MM.1S (cell line): Measurements from ENCODE around the gene PCF11.

Experiments used
- DNase-seq: peaks from one replicate; pipeline ENCODE4 v3.0.0-alpha.2; 2015
- H2AFZ ChIP-seq: fragments of 300-600 bp; sonication (generic); 2 replicates; pipeline ENCODE4 v1.6.0; 2016; ENCODE audit warnings: antibody characterized with exemption, low read length
- H3F3A ChIP-seq: fragments of 300-600 bp; sonication (generic); 2 replicates; pipeline ENCODE4 v1.6.1; 2016; ENCODE audit warnings: mild to moderate bottlenecking, antibody characterized with exemption, low read length, moderate library complexity, mixed read lengths; ENCODE audit not compliant: insufficient read depth
- H3K27ac ChIP-seq: fragments of 300-600 bp; sonication (generic); 2 replicates; pipeline ENCODE4 v1.5.1; 2016; ENCODE audit warnings: mild to moderate bottlenecking, low read length
- H3K27me3 ChIP-seq: fragments of 300-600 bp; sonication (generic); replicated peaks from 2 replicates; pipeline ENCODE4 v1.6.0; 2016; ENCODE audit warnings: low read length; ENCODE audit not compliant: insufficient read depth
- H3K36me3 ChIP-seq: fragments of 300-600 bp; sonication (generic); replicated peaks from 2 replicates; pipeline ENCODE4 v1.6.1; 2016; ENCODE audit warnings: mild to moderate bottlenecking, low read length, mixed read lengths; ENCODE audit not compliant: insufficient read depth
- H3K4me1 ChIP-seq: fragments of 300-600 bp; sonication (generic); 2 replicates; pipeline ENCODE4 v1.6.1; 2016; ENCODE audit warnings: low read length, mixed read lengths
- H3K4me2 ChIP-seq: fragments of 300-600 bp; sonication (generic); 2 replicates; pipeline ENCODE4 v1.6.0; 2016; ENCODE audit warnings: low read depth, low read length
- H3K4me3 ChIP-seq: fragments of 300-600 bp; sonication (generic); 2 replicates; pipeline ENCODE4 v1.5.1; 2016; ENCODE audit warnings: low read length, mixed read lengths
- H3K79me2 ChIP-seq: fragments of 300-600 bp; sonication (generic); 2 replicates; pipeline ENCODE4 v1.6.1; 2016; ENCODE audit warnings: mixed run types, low read length, mixed read lengths
- H3K9ac ChIP-seq: fragments of 300-600 bp; sonication (generic); 2 replicates; pipeline ENCODE4 v1.6.1; 2016; ENCODE audit warnings: low read length, mixed read lengths
- H3K9me2 ChIP-seq: fragments of 300-600 bp; sonication (generic); replicated peaks from 2 replicates; pipeline ENCODE4 v1.6.1; 2016; ENCODE audit warnings: mild to moderate bottlenecking, low read length, mixed read lengths; ENCODE audit not compliant: insufficient read depth
- H3K9me3 ChIP-seq: fragments of 300-600 bp; sonication (generic); replicated peaks from 2 replicates; pipeline ENCODE4 v1.6.1; 2016; ENCODE audit warnings: mild to moderate bottlenecking, low read length, mixed read lengths; ENCODE audit not compliant: insufficient read depth
- H4K20me1 ChIP-seq: fragments of 300-600 bp; sonication (generic); 2 replicates; pipeline ENCODE4 v1.6.1; 2016; ENCODE audit warnings: mild to moderate bottlenecking, low read length, moderate library complexity, mixed read lengths; ENCODE audit not compliant: insufficient read depth
- EZH2 ChIP-seq: fragments of 300-600 bp; sonication (generic); optimal IDR thresholded peaks from 2 replicates; pipeline ENCODE3; 2017; ENCODE audit warnings: low read depth, mild to moderate bottlenecking, antibody characterized with exemption, low read length, mixed read lengths
- EZH2phosphoT487 ChIP-seq: fragments of 300-600 bp; sonication (generic); IDR thresholded peaks from 2 replicates; pipeline ENCODE4 v1.6.1; 2018; ENCODE audit warnings: antibody characterized with exemption, low read length
- TF ChIP-seq, protein P1 (sequence below): fragments of 300-600 bp; sonication (generic); IDR thresholded peaks from 2 replicates; pipeline ENCODE4 v1.5.1; 2016; ENCODE audit warnings: antibody characterized with exemption, low read length, mixed read lengths

PCF11 gene

GRCh38 chr11:83157594-83158356, 844 bp downstream of the PCF11 start:
- Histone ChIP-seq H3K4me1 (peaks cover 33% of the 10 kb centered on the region), H3K79me2 (peaks cover 59% of the 10 kb centered on the region), H3K4me2 (peak overlapping the region; percentile 40), H3K36me3 (no peaks in the 10 kb centered on the region; the same call in 1 of the 2 replicates), H4K20me1 (peaks cover 19% of the 10 kb centered on the region), H3K4me3 (peak overlapping the region; percentile 98), H3K27me3 (no peaks in the 10 kb centered on the region), H2AFZ (no peak overlapping the region), H3F3A (peaks cover 53% of the 10 kb centered on the region), H3K9me3 (no peaks in the 10 kb centered on the region), H3K27ac (peak overlapping the region; percentile 89), H3K9ac (peak overlapping the region; percentile 98), H3K9me2 (no peaks in the 10 kb centered on the region)
- TF ChIP-seq EZH2phosphoT487 (no peak), EZH2 (no peak)
- TF ChIP-seq, protein P1, sequence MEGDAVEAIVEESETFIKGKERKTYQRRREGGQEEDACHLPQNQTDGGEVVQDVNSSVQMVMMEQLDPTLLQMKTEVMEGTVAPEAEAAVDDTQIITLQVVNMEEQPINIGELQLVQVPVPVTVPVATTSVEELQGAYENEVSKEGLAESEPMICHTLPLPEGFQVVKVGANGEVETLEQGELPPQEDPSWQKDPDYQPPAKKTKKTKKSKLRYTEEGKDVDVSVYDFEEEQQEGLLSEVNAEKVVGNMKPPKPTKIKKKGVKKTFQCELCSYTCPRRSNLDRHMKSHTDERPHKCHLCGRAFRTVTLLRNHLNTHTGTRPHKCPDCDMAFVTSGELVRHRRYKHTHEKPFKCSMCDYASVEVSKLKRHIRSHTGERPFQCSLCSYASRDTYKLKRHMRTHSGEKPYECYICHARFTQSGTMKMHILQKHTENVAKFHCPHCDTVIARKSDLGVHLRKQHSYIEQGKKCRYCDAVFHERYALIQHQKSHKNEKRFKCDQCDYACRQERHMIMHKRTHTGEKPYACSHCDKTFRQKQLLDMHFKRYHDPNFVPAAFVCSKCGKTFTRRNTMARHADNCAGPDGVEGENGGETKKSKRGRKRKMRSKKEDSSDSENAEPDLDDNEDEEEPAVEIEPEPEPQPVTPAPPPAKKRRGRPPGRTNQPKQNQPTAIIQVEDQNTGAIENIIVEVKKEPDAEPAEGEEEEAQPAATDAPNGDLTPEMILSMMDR = no peak
- DNase-seq = peak; percentile 34

DNA sequence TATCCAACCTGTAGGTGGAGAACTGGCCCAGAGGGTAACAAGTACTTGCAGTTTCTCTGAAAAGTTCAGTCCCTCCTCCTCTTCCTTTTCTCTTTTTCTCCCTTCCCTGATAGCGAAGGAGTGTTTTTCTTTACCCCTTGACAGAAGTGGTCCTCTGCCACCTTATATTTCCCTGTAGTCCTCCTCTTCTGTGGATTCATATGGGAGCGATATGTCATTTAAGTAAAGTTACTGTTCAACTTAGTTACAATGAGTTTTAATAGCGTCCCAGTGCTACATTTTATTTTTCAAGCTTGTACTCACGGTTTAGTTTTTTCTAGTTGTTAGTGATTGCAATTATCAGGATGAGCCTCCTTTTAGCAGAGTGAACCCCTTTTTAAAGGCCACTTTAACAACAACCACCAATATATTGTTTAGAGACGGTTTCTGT, 1.4 kb downstream of the PCF11 start:
- DNase-seq = peak; percentile 48
- H3K4me1 ChIP-seq = peaks cover 33% of the 10 kb centered on the region
- H3K36me3 ChIP-seq = no peaks in the 10 kb centered on the region; the same call in 1 of the 2 replicates
- no peak overlapping the region for H2AFZ ChIP-seq
- H3K9me2 ChIP-seq = no peaks in the 10 kb centered on the region
- peak overlapping the region; percentile 89; the same call in 1 of the 2 replicates for H3K27ac ChIP-seq
- H3K27me3 ChIP-seq = no peaks in the 10 kb centered on the region
- peak overlapping the region; percentile 98 for H3K9ac ChIP-seq
- peaks cover 53% of the 10 kb centered on the region for H3F3A ChIP-seq
- H3K9me3 ChIP-seq = no peaks in the 10 kb centered on the region
- TF ChIP-seq, protein P1 = no peak
- TF ChIP-seq EZH2 (no peak), EZH2phosphoT487 (no peak)
- peak overlapping the region; percentile 98 for H3K4me3 ChIP-seq
- peaks cover 65% of the 10 kb centered on the region for H3K79me2 ChIP-seq
- peak overlapping the region; percentile 93 for H3K4me2 ChIP-seq
- peaks cover 19% of the 10 kb centered on the region for H4K20me1 ChIP-seq

DNA sequence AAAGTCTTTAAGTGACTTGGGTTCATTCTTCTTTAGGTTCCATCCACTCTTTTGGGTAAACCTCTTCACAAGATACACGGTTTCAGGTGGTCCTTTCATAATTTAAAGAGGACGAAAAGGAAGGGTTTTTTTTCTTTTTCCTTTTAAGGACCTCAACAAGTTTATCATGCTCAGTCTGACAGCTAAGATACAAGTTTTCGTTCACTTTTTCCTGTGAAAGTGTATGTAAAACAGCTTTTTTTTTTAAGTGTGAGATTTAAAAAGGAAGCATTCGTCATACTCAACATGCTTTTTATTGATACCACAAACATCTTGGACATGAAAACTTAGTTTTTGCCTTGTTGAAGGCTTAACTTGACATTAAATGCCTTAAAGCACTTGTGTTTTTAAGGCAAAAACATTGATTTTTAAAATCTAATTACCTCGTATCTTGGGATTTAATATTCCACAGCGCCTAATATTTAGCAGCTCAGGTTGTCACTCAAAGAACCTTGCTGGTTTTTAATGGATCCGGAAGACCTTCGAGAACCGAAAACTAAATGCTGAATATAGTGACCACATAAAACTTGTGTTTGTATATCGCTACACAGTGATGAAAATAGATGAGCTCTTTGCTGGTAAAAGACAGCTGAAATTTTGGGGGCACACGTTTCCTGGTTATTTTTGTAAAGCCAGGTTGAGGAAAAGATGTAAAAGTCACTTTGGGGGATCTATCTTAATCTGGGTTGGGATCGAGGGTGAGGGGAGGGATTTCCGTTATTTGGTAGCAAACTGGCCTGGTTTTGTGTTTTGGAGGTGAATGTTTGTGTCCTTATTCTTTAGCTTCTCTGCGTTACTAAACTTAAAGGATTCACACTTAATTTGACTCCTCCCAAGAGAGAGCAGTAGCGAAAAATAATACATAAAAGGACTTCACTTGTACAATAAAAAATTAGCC, 2.3 kb downstream of the PCF11 start:
- peak overlapping the region; percentile 98 for H3K4me3 ChIP-seq
- H3K27me3 ChIP-seq = no peaks in the 10 kb centered on the region
- H2AFZ ChIP-seq = no peak overlapping the region
- no peaks in the 10 kb centered on the region; the same call in 1 of the 2 replicates for H3K36me3 ChIP-seq
- H3K9me2 ChIP-seq = no peaks in the 10 kb centered on the region
- DNase-seq = no peak
- peaks cover 19% of the 10 kb centered on the region for H4K20me1 ChIP-seq
- peaks cover 33% of the 10 kb centered on the region for H3K4me1 ChIP-seq
- TF ChIP-seq EZH2 = no peak
- TF ChIP-seq, protein P1 = no peak
- no peak for TF ChIP-seq EZH2phosphoT487
- peaks cover 53% of the 10 kb centered on the region for H3F3A ChIP-seq
- H3K9me3 ChIP-seq = no peaks in the 10 kb centered on the region
- peak overlapping the region; percentile 89; the same call in 1 of the 2 replicates for H3K27ac ChIP-seq
- peak overlapping the region; percentile 98 for H3K9ac ChIP-seq
- peak overlapping the region; percentile 93 for H3K4me2 ChIP-seq
- peaks cover 73% of the 10 kb centered on the region for H3K79me2 ChIP-seq
